Prostate gland (tissue), 2 donors: ENCODE measurements around the gene FCN2.

Experiments
- POLR2A ChIP-seq: fragments of 450-650 bp; IDR thresholded peaks from one replicate; pipeline ENCODE4 v1.6.1; 2016; ENCODE audit warnings: antibody characterized with exemption, mild to moderate bottlenecking
- POLR2AphosphoS5 ChIP-seq: sonication (generic); formaldehyde crosslinking; IDR thresholded peaks from one replicate; pipeline ENCODE4 v1.6.1; 2017; ENCODE audit warnings: antibody characterized with exemption
- TF ChIP-seq, protein P1 (sequence below), 4 experiments: fragments of 200-600 bp in 2 of 4; fragments of 450-650 bp in 2 of 4; sonication (generic) in 2 of 4; IDR thresholded peaks; 1 replicate in 3 of 4; 2 replicates in 1 of 4; pipeline ENCODE4 v1.5.1; 2016 to 2019; ENCODE audit warnings: antibody characterized with exemption in 4 of 4, mild to moderate bottlenecking in 2 of 4, moderate library complexity in 2 of 4

DNA sequence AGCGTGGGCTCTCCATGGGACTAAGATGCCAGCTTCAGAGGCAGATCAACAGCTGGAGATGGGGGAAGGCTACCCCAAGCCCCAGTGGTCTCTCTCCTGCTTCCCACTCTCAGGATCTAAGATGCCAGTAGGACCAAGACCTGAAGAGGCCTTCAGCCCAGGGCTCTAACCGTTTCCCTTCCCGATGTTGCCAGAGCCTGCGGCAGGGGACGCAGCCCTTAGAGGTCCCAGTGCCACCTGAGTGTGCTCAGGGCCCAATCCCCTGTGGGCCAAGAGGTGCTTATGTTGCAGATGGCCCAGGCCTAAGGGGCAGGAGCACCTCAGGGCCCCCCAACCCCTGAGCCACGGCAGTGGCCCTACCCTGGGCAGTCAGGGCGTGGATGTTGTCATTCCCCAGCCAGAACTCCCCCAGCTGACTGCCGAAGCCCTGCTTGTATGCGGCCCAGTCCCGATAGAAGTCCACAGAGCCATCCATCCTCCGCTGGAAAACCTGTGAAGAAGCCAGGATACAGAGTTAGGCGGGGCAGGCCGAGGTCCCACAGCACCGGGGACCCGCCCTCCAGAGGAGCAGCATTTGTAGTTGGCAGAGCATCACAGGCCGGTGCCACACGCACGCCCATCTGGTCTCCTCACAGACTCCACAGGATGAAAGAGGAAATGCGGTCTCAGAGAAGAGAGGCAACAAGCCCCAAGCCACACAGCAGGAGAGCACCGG is 31.7 kb downstream of the FCN2 start:
- TF ChIP-seq, protein P1, sequence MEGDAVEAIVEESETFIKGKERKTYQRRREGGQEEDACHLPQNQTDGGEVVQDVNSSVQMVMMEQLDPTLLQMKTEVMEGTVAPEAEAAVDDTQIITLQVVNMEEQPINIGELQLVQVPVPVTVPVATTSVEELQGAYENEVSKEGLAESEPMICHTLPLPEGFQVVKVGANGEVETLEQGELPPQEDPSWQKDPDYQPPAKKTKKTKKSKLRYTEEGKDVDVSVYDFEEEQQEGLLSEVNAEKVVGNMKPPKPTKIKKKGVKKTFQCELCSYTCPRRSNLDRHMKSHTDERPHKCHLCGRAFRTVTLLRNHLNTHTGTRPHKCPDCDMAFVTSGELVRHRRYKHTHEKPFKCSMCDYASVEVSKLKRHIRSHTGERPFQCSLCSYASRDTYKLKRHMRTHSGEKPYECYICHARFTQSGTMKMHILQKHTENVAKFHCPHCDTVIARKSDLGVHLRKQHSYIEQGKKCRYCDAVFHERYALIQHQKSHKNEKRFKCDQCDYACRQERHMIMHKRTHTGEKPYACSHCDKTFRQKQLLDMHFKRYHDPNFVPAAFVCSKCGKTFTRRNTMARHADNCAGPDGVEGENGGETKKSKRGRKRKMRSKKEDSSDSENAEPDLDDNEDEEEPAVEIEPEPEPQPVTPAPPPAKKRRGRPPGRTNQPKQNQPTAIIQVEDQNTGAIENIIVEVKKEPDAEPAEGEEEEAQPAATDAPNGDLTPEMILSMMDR (IDR thresholded peaks at IDR 0.05): no peak
- TF ChIP-seq POLR2AphosphoS5: no peak
- TF ChIP-seq POLR2A: no peak
